WTC11 (cell line): ENCODE results near the gene RASSF1. TPM values are rescaled to one million over a fixed set of nuclear protein-coding genes. Genes with fewer than 3 reads are reported as not detected.

ENCODE experiments used
- ATAC-seq: fragments of 200-7000 bp; cut with Tn5 transposase; 2 replicates; pipeline ENCODE4 v1.10.0; 2021; ENCODE audit warnings: mild to moderate bottlenecking, moderate library complexity
- CTCF ChIA-PET: fragments of 300-600 bp; sonication (Branson Sonifier 250); formaldehyde crosslinking; loops from one replicate; lab custom pipeline; 2021; ENCODE audit warnings: antibody characterized with exemption; lab: Charles Lee
- POLR2A ChIA-PET: fragments of 350-600 bp; sonication (Branson Sonifier 250); formaldehyde crosslinking; loops from one replicate; lab custom pipeline; 2021; ENCODE audit warnings: antibody characterized with exemption; lab: Charles Lee
- DNase-seq: peaks from one replicate; pipeline ENCODE4 v3.0.0; 2021; ENCODE audit warnings: low spot score
- H3K27ac Mint-ChIP-seq: 2 replicates; pipeline ENCODE4 v1.8.0; 2021; ENCODE audit warnings: mixed read lengths
- H3K27me3 Mint-ChIP-seq: 2 replicates; pipeline ENCODE4 v1.8.0; 2021; ENCODE audit warnings: low read depth, mild to moderate bottlenecking, moderate library complexity, mixed read lengths
- H3K36me3 Mint-ChIP-seq: 2 replicates; pipeline ENCODE4 v1.8.0; 2021; ENCODE audit warnings: mixed read lengths
- H3K4me1 Mint-ChIP-seq: 2 replicates; pipeline ENCODE4 v1.8.0; 2022; ENCODE audit warnings: mixed read lengths
- H3K4me3 Mint-ChIP-seq: 2 replicates; pipeline ENCODE4 v1.8.0; 2021; ENCODE audit warnings: mild to moderate bottlenecking, moderate library complexity, mixed read lengths
- H3K9me3 Mint-ChIP-seq: 2 replicates; pipeline ENCODE4 v1.8.0; 2021; ENCODE audit warnings: mixed read lengths
- ELF4 ChIP-seq: sonication (generic); formaldehyde crosslinking; IDR thresholded peaks from 2 replicates; pipeline ENCODE4 v1.8.1; 2022; ENCODE audit warnings: low read depth, mild to moderate bottlenecking, moderate library complexity, missing genetic modification reagents
- ESRRA ChIP-seq: sonication (generic); formaldehyde crosslinking; IDR thresholded peaks from 2 replicates; pipeline ENCODE4 v1.8.1; 2022; ENCODE audit warnings: mild to moderate bottlenecking, missing genetic modification reagents, borderline replicate concordance
- HMGA2 ChIP-seq: fragments of 250-450 bp; sonication (Bioruptor Pico); IDR thresholded peaks from 2 replicates; pipeline ENCODE4 v1.4.0; 2021; ENCODE audit warnings: mild to moderate bottlenecking, moderate library complexity
- NFE2L1 ChIP-seq: sonication (generic); formaldehyde crosslinking; IDR thresholded peaks from 2 replicates; pipeline ENCODE4 v1.8.1; 2023; ENCODE audit warnings: missing genetic modification reagents
- PRRX2 ChIP-seq: fragments of 250-450 bp; sonication (Bioruptor Pico); IDR thresholded peaks from 2 replicates; pipeline ENCODE4 v1.8.0; 2021; ENCODE audit warnings: mild to moderate bottlenecking
- TP53 ChIP-seq: sonication (generic); formaldehyde crosslinking; IDR thresholded peaks from 2 replicates; pipeline ENCODE4 v1.8.1; 2023; ENCODE audit warnings: mild to moderate bottlenecking, missing genetic modification reagents
- ZBTB21 ChIP-seq: sonication (generic); formaldehyde crosslinking; IDR thresholded peaks from 2 replicates; pipeline ENCODE4 v1.8.1; 2023; ENCODE audit warnings: mild to moderate bottlenecking, missing genetic modification reagents, borderline replicate concordance
- ZNF317 ChIP-seq: sonication (generic); formaldehyde crosslinking; IDR thresholded peaks from 2 replicates; pipeline ENCODE4 v1.8.1; 2023; ENCODE audit warnings: low read depth, mild to moderate bottlenecking, moderate library complexity, missing genetic modification reagents, borderline replicate concordance
- total RNA-seq: library from RNA; stranded (reverse); gene quantifications from 3 replicates; pipeline ENCODE4 v1.2.3, GENCODE V29; 2021
- TF ChIP-seq, protein P1 (sequence below): sonication (generic); formaldehyde crosslinking; IDR thresholded peaks from 2 replicates; pipeline ENCODE4 v1.8.1; 2022; ENCODE audit warnings: mild to moderate bottlenecking, moderate library complexity, missing genetic modification reagents
- TF ChIP-seq, protein P2 (sequence below): sonication (generic); formaldehyde crosslinking; IDR thresholded peaks from 2 replicates; pipeline ENCODE4 v1.8.0; 2023; ENCODE audit warnings: mild to moderate bottlenecking, missing genetic modification reagents
- TF ChIP-seq, protein P3 (sequence below): fragments of 250-450 bp; sonication (Bioruptor Pico); IDR thresholded peaks from 2 replicates; pipeline ENCODE4 v1.9.0; 2021; ENCODE audit warnings: mild to moderate bottlenecking, borderline replicate concordance
- TF ChIP-seq, protein P4 (sequence below): sonication (generic); formaldehyde crosslinking; IDR thresholded peaks from 2 replicates; pipeline ENCODE4 v1.8.1; 2023; ENCODE audit warnings: mild to moderate bottlenecking, missing genetic modification reagents
- TF ChIP-seq, protein P5 (sequence below): fragments of 250-450 bp; sonication (Bioruptor Pico); IDR thresholded peaks from 2 replicates; pipeline ENCODE4 v2.1.2; 2022; ENCODE audit warnings: mild to moderate bottlenecking, moderate library complexity
- TF ChIP-seq, protein P6 (sequence below): sonication (generic); formaldehyde crosslinking; IDR thresholded peaks from 2 replicates; pipeline ENCODE4 v1.8.0; 2022; ENCODE audit warnings: mild to moderate bottlenecking, missing genetic modification reagents

Gene RASSF1
- total RNA-seq, 1 experiment from 2014 or later = 14.5 TPM

DNA sequence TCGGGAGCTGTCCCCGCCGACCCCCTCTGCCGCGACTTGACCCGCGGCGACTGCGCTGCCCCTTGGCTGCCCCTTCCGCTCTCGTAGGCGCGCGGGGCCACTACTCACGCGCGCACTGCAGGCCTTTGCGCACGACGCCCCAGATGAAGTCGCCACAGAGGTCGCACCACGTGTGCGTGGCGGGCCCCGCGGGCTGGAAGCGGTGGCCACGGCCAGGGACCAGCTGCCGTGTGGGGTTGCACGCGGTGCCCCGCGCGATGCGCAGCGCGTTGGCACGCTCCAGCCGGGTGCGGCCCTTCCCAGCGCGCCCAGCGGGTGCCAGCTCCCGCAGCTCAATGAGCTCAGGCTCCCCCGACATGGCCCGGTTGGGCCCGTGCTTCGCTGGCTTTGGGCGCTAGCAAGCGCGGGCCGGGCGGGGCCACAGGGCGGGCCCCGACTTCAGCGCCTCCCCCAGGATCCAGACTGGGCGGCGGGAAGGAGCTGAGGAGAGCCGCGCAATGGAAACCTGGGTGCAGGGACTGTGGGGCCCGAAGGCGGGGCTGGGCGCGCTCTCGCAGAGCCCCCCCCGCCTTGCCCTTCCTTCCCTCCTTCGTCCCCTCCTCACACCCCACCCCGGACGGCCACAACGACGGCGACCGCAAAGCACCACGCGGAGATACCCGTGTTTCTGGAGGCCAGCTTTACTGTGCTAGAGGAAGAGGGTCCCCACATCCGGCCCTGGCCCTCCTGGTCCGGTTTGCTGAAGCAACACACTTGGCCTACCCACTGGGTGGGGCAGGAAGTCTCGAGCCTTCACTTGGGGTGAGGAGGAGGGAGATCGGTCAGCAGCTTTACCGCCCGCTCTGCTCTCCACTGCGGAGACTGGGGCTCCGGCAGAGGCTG lies at the start of gene RASSF1 (continued):
- TF ChIP-seq ZBTB21 = no peak
- TF ChIP-seq, protein P1, sequence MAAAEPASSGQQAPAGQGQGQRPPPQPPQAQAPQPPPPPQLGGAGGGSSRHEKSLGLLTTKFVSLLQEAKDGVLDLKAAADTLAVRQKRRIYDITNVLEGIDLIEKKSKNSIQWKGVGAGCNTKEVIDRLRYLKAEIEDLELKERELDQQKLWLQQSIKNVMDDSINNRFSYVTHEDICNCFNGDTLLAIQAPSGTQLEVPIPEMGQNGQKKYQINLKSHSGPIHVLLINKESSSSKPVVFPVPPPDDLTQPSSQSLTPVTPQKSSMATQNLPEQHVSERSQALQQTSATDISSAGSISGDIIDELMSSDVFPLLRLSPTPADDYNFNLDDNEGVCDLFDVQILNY = peak; percentile 85; the same call in 1 of the 2 replicates
- TF ChIP-seq, protein P2, sequence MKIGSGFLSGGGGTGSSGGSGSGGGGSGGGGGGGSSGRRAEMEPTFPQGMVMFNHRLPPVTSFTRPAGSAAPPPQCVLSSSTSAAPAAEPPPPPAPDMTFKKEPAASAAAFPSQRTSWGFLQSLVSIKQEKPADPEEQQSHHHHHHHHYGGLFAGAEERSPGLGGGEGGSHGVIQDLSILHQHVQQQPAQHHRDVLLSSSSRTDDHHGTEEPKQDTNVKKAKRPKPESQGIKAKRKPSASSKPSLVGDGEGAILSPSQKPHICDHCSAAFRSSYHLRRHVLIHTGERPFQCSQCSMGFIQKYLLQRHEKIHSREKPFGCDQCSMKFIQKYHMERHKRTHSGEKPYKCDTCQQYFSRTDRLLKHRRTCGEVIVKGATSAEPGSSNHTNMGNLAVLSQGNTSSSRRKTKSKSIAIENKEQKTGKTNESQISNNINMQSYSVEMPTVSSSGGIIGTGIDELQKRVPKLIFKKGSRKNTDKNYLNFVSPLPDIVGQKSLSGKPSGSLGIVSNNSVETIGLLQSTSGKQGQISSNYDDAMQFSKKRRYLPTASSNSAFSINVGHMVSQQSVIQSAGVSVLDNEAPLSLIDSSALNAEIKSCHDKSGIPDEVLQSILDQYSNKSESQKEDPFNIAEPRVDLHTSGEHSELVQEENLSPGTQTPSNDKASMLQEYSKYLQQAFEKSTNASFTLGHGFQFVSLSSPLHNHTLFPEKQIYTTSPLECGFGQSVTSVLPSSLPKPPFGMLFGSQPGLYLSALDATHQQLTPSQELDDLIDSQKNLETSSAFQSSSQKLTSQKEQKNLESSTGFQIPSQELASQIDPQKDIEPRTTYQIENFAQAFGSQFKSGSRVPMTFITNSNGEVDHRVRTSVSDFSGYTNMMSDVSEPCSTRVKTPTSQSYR (CRISPR knock-in tag) = 0 out of 2 replicates have a peak, but pooled peaks have one; percentile 19
- TF ChIP-seq ELF4 = no peak
- TF ChIP-seq, protein P3, sequence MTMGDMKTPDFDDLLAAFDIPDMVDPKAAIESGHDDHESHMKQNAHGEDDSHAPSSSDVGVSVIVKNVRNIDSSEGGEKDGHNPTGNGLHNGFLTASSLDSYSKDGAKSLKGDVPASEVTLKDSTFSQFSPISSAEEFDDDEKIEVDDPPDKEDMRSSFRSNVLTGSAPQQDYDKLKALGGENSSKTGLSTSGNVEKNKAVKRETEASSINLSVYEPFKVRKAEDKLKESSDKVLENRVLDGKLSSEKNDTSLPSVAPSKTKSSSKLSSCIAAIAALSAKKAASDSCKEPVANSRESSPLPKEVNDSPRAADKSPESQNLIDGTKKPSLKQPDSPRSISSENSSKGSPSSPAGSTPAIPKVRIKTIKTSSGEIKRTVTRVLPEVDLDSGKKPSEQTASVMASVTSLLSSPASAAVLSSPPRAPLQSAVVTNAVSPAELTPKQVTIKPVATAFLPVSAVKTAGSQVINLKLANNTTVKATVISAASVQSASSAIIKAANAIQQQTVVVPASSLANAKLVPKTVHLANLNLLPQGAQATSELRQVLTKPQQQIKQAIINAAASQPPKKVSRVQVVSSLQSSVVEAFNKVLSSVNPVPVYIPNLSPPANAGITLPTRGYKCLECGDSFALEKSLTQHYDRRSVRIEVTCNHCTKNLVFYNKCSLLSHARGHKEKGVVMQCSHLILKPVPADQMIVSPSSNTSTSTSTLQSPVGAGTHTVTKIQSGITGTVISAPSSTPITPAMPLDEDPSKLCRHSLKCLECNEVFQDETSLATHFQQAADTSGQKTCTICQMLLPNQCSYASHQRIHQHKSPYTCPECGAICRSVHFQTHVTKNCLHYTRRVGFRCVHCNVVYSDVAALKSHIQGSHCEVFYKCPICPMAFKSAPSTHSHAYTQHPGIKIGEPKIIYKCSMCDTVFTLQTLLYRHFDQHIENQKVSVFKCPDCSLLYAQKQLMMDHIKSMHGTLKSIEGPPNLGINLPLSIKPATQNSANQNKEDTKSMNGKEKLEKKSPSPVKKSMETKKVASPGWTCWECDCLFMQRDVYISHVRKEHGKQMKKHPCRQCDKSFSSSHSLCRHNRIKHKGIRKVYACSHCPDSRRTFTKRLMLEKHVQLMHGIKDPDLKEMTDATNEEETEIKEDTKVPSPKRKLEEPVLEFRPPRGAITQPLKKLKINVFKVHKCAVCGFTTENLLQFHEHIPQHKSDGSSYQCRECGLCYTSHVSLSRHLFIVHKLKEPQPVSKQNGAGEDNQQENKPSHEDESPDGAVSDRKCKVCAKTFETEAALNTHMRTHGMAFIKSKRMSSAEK = no peak
- TF ChIP-seq, protein P4, sequence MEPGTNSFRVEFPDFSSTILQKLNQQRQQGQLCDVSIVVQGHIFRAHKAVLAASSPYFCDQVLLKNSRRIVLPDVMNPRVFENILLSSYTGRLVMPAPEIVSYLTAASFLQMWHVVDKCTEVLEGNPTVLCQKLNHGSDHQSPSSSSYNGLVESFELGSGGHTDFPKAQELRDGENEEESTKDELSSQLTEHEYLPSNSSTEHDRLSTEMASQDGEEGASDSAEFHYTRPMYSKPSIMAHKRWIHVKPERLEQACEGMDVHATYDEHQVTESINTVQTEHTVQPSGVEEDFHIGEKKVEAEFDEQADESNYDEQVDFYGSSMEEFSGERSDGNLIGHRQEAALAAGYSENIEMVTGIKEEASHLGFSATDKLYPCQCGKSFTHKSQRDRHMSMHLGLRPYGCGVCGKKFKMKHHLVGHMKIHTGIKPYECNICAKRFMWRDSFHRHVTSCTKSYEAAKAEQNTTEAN (CRISPR knock-in tag) = peak; percentile 77; the same call in 1 of the 2 replicates

DNA sequence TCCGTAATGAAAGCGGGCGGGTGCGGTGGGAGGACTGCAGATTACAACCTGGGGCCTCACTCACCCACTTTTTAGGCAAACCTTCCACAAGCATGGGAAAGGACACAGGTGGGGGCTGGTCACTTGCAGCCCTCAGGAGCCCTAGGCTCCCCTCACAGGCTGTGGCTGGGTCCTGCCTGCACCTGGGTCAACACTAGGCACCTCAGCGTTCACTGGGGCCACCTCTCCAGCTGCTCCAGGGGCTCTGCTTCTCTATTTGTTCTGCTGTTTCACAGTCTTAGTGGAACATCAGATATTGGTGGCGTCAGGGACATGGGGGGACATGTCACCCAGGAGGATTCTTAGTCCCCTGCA lies 48.8 kb upstream of the RASSF1 start:
- Mint-ChIP-seq H3K27me3 (no peaks in the 10 kb centered on the region), H3K36me3 (no peaks in the 10 kb centered on the region), H3K27ac (no peak overlapping the region), H3K9me3 (no peaks in the 10 kb centered on the region), H3K4me3 (no peak overlapping the region), H3K4me1 (no peaks in the 10 kb centered on the region)
- CTCF ChIA-PET = interaction anchor here (1.2 to 2.1 kb wide), 7 partner anchors 19 to 222 kb away, joined by 3 to 13 read pairs (median 4); partner anchors contain the start of genes CISH and ZMYND10
- ATAC-seq (no peak), DNase-seq (no peak)
- POLR2A ChIA-PET = no interaction called here
- TF ChIP-seq HMGA2 (no peak), ZBTB21 (no peak), ESRRA (no peak), NFE2L1 (CRISPR knock-in tag) (no peak), TP53 (no peak), ZNF317 (no peak), PRRX2 (CRISPR knock-in tag) (no peak)
- TF ChIP-seq, protein P5, sequence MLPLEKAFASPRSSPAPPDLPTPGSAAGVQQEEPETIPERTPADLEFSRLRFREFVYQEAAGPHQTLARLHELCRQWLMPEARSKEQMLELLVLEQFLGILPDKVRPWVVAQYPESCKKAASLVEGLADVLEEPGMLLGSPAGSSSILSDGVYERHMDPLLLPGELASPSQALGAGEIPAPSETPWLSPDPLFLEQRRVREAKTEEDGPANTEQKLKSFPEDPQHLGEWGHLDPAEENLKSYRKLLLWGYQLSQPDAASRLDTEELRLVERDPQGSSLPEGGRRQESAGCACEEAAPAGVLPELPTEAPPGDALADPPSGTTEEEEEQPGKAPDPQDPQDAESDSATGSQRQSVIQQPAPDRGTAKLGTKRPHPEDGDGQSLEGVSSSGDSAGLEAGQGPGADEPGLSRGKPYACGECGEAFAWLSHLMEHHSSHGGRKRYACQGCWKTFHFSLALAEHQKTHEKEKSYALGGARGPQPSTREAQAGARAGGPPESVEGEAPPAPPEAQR (CRISPR knock-in tag) = no peak
- TF ChIP-seq, protein P6, sequence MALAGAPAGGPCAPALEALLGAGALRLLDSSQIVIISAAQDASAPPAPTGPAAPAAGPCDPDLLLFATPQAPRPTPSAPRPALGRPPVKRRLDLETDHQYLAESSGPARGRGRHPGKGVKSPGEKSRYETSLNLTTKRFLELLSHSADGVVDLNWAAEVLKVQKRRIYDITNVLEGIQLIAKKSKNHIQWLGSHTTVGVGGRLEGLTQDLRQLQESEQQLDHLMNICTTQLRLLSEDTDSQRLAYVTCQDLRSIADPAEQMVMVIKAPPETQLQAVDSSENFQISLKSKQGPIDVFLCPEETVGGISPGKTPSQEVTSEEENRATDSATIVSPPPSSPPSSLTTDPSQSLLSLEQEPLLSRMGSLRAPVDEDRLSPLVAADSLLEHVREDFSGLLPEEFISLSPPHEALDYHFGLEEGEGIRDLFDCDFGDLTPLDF (CRISPR knock-in tag) = no peak
